Stimulated activated CD8-positive, alpha-beta memory T cell treated with anti-CD3 and anti-CD28 coated beads, Interleukin-4, amount 100 ng/mL, for 24 hours (primary cell): ENCODE results near the gene TRMT10A.

Experiments
- DNase-seq: peaks from one replicate; pipeline ENCODE4 v3.0.0-alpha.2; 2020; ENCODE audit warnings: low read depth

TRMT10A gene, protein sequence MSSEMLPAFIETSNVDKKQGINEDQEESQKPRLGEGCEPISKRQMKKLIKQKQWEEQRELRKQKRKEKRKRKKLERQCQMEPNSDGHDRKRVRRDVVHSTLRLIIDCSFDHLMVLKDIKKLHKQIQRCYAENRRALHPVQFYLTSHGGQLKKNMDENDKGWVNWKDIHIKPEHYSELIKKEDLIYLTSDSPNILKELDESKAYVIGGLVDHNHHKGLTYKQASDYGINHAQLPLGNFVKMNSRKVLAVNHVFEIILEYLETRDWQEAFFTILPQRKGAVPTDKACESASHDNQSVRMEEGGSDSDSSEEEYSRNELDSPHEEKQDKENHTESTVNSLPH

DNA sequence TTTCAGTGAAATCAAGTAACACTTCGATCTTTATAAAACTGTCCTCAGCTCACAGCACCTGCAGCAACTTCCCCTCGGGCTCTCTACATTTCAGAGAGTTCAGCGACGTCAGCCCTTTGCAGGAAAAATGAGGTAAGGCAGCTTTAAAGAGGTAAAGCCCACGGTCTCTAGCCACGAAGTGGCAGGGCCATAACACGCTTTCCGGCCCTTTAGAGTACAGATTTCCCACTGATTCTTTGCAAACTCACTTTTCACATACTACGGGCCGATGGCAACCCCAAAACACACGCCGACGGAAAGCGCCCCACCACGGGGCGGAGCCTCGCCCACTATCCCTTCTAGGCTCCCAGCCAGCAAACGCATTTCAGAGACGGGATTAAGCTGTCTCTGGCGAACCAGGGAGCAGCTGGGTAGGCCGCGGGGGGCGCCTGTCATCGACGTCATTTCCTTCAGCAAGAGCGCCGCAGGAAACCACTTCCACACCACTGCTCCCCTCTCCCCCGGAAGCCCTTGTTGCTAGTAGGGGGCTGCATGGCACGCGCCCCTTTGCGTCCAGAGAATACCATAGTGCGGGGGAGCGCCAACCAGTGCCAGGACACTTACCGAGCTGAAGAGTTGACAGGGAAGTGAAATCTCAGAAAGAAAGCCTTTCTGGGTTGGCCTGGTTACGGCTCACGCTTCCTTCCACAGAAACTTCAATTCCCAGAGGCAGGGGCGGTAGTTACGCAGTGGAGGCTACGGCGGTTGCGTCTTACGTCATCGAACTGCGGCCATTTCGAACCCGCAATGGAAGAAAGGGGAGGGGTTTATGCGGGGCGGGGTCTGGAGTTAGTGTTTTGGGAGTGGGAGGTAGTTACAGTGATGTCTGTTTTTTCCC, at the start of gene TRMT10A:
TSS of gene TRMT10A (minus strand) at position 730 of the 877 bp plus-strand sequence. CDS start 4,701 bp downstream, outside the sequence.
- DNase-seq, result peak; percentile 94

GRCh38 chr4:99612704-99613103, 48.9 kb upstream of the TRMT10A start:
- no peak for DNase-seq

GRCh38 chr4:99612281-99612680, 48.4 kb upstream of the TRMT10A start:
- no peak for DNase-seq

GRCh38 chr4:99610605-99611175, 46.9 kb upstream of the TRMT10A start:
- DNase-seq, result no peak

- no peak for DNase-seq
These were observed 44.6 kb upstream of the TRMT10A start for GRCh38 chr4:99608417-99608816.

- no peak for DNase-seq
These were observed 42.9 kb upstream of the TRMT10A start for GRCh38 chr4:99606716-99607115.

GRCh38 chr4:99594818-99595217, 31.0 kb upstream of the TRMT10A start:
- DNase-seq, result no peak

- no peak for DNase-seq
These were observed 30.2 kb upstream of the TRMT10A start for GRCh38 chr4:99593781-99594641.

GRCh38 chr4:99591757-99592156, 27.9 kb upstream of the TRMT10A start:
- DNase-seq, result no peak

- DNase-seq, result no peak
These were observed 24.0 kb upstream of the TRMT10A start for GRCh38 chr4:99587803-99588202.

DNA sequence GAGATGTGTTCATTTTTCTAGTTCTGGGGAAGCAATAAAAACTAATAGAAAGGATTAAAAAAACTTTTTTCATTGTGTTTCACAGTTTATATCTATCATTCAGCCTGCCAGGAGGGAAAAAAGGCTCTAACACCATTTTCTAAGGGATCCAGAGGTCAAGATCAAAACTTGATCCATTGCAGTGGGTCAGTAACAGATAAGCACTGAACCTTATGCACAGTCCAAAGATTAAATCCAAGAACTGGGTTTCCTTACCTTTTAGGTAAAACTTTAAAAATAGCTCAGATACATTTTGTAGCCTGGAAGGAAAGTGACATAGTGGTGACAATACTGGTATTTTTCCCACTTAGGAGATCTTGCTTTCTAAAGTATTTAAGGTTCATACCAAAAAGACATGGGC, 23.5 kb upstream of the TRMT10A start:
- DNase-seq, result no peak

DNA sequence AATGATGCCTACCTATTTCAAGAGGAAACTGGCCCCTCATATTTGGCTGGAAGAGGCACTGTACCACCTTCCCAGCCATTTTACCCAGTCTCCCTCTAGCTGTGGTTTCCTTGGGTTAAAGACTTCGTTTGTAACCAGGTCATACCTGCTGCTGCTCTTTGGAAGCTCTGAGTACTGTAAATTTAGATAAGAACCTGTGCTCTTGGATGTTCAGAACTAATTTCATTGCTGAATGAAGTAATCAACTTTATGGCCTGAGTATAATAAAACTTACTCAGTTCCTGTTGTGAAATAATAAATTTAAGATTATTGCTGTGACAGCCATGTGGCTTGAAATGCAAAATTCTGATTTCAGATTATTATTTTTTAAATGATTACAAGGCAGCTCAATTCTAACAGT, 23.0 kb upstream of the TRMT10A start:
- DNase-seq, result no peak

GRCh38 chr4:99586322-99586721, 22.5 kb upstream of the TRMT10A start:
- DNase-seq, result no peak

- DNase-seq, result no peak
These were observed 21.7 kb upstream of the TRMT10A start for GRCh38 chr4:99585516-99585915.

DNA sequence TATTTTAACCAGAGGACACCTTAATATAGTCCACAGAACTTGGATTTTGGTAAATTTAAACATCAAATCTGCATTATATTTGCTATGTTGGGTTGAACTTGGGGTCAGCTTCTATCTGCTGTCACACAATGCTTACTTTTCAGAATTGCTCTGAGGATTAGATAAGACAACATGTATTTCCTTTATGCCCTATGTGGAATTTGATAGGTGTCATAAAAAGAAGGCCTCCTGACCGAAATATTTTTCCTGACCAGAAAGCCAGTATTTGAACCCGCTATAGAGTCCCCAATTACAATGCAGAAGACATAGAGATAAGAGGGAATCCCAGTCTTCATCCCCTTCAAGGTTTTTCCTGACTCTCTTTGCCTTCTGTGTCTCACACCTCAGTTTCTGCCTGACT, 14.9 kb upstream of the TRMT10A start:
- no peak for DNase-seq

DNA sequence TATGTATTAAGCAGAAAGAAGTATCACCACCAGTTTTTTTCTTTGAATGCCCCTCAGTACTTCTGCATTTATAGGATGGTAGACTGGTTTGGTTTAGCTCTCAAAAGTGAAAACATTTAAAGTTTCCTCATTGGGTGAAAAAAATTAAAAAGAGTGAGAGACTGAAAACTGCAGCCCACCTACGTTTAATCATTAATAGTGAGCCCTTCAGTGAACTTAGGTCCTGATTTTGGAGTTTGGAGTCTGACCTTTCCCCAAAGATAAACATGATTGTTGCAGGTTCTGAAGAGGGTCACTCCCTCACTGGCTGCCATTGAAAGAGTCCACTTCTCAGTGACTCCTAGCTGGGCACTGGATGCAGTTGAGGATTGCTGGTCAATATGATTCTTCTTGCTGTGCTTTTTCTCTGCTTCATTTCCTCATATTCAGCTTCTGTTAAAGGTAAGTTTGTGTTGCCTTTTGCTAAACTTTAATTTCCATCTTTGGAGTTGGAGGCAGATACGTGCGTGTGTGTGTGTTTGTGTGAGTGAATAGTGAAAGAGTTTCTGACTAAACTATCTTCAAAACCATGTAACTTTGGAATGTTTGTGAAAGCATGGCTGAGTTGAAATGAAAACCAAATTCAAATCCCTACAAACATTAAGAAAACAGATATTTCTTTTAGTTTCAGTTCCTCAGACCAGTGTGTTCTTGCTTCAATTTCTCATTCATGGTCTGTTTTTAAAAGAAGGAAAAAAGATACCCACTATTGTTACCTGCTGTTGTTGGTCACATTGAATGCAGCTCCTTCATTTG, 10.9 kb upstream of the TRMT10A start, which contains the start of gene MTTP:
TSS of gene MTTP (plus strand) at position 295 of the 795 bp plus-strand sequence. CDS start at position 381, 86 bp downstream.
- no peak for DNase-seq

GRCh38 chr4:99573735-99574368, 10.0 kb upstream of the TRMT10A start:
- no peak for DNase-seq

DNA sequence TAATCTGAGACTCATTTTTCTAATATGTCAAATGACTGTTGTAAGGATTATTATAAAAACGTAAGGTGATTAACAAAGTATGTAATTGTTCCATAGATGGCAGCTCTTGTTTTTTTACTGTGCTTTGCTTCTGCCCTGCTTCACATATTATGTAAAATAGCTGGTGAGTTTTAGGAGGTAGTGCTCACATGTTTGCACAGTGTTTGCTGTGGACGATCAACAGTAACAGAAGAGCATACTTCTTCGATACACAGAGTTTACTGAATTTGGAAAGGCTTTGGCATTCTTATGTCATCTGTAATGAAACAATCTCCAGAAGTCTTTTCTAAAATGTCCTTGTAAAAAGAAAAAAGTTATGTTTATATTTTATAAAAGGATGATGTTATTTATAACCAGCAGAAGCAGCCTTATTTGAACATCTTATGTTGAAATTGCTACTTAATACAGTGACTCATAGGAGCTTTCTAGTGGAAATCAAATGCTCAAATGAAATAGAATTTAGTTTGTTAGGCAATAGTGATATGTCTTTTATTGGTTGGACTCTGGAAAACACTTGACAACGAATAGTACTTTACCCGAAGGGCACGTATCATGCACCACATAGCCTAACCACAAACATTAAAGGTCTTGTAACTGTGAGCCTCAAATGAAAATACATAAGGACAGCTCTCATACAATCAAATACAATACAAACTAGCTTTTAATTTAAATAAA, 8.8 kb upstream of the TRMT10A start:
- no peak for DNase-seq

DNA sequence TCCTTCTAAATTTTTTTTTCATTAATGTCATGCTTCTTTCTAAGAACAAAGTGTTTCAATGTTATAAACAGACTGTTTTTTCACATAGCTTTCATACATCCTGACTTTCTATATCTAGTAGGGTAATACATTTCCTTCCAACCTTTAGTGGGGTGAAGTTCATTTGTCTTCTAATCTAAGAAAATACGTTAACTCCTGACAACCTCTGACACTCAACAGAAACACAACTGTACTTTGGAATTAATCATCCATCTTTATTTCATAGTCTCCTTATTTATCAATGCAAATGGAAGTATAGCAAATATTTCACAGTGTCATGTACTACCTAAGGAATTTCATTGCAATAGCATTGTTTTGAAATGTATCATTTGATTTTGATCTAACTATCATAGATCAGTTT, 8.0 kb upstream of the TRMT10A start:
- no peak for DNase-seq

DNA sequence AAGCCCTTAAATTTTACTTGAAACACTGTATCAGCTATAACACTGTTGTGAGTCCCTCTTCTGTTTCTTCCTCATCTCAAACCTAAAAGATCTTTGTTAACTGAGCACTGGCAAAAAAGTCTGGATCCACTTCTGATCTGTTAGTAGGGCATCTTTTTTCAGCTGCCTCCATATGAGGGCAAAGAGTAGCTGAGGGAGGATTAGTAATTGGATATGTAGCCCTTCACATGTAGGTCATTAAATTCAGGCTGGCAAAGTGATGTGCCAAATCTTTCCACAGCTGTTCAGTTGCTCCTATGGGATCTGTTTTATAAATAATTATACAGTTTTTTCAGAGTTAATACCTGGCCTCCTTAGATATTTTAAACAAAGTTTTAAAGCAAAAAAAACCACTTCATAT, 1.1 kb upstream of the TRMT10A start:
- no peak for DNase-seq
